HCT116 (cell line): ENCODE data around the gene DEF6. TPM values are rescaled to one million over a fixed set of nuclear protein-coding genes. Genes with fewer than 3 reads are reported as not detected.

Experiments used
- ATAC-seq: fragments of 200-7000 bp; cut with Tn5 transposase; 2 replicates; pipeline ENCODE4 v1.9.1; 2020; ENCODE audit warnings: mild to moderate bottlenecking, moderate library complexity
- BruUV-seq: library from RNA; stranded (reverse); fragments of 400-500 nt; replicated peaks from 2 replicates; lab custom pipeline; 2021; lab: Mats Ljungman, UMichigan
- CTCF ChIA-PET: fragments of 300-600 bp; sonication (Branson Sonifier 250); formaldehyde crosslinking; loops from one replicate; lab custom pipeline; 2021; ENCODE audit warnings: antibody characterized with exemption; lab: Charles Lee
- POLR2A ChIA-PET: fragments of 300-600, 350-600 bp; sonication (Branson Sonifier 250); formaldehyde crosslinking; loops from one replicate; lab custom pipeline; 2021; ENCODE audit warnings: antibody characterized with exemption; lab: Charles Lee
- RAD21 ChIA-PET, 2 experiments: fragments of 300-600 bp; sonication (Branson Sonifier 250); formaldehyde crosslinking; loops; one replicate each; lab custom pipeline; 2023; ENCODE audit warnings: low total read pairs in 2 of 2; ENCODE audit not compliant: uncharacterized antibody in 2 of 2, unreplicated experiment in 2 of 2, low non-redundant PET in 1 of 2; lab: Charles Lee
- DNase-seq: peaks from one replicate; pipeline ENCODE4 v3.0.0-alpha.2; 2010; ENCODE audit warnings: low read depth, low spot score
- H2AFZ ChIP-seq: fragments of 200-600 bp; shearing (Covaris generic), sonication (generic); 2 replicates; pipeline ENCODE4 v1.6.1; 2017; ENCODE audit warnings: low read depth, mixed run types, mixed read lengths, antibody characterized with exemption, low read length; ENCODE audit not compliant: poor library complexity, severe bottlenecking
- H3K27ac ChIP-seq: 2 replicates; pipeline ENCODE4 v1.5.1; 2012; ENCODE audit warnings: low read depth, low read length
- H3K27me3 ChIP-seq: fragments of 200-600 bp; sonication (generic); 2 replicates; pipeline ENCODE4 v1.6.1; 2016; ENCODE audit warnings: mixed run types, low read length, mixed read lengths; ENCODE audit not compliant: insufficient read depth
- H3K36me3 ChIP-seq, 2 experiments: fragments of 200-500 bp in 1 of 2; fragments of 200-600 bp in 1 of 2; sonication (Bioruptor generic) in 1 of 2; sonication (generic) in 1 of 2; 2 replicates each; pipeline versions ENCODE4 v1.5.1 to v1.6.1; 2014 to 2016; ENCODE audit warnings: low read length in 2 of 2, inconsistent platforms in 1 of 2, mixed read lengths in 1 of 2, mixed run types in 1 of 2; ENCODE audit not compliant: insufficient read depth in 2 of 2, control insufficient read depth in 1 of 2
- H3K4me1 ChIP-seq, 2 experiments: fragments of 200-600 bp in 1 of 2; sonication (generic) in 1 of 2; 2 replicates each; pipeline versions ENCODE4 v1.5.1 to v1.6.1; 2012 to 2017; ENCODE audit warnings: low read length in 2 of 2, inconsistent platforms in 1 of 2, mild to moderate bottlenecking in 1 of 2, mixed read lengths in 1 of 2, mixed run types in 1 of 2, moderate library complexity in 1 of 2; ENCODE audit not compliant: insufficient read depth in 2 of 2, control insufficient read depth in 1 of 2
- H3K4me2 ChIP-seq: fragments of 200-600 bp; sonication (generic); 2 replicates; pipeline ENCODE4 v1.6.1; 2017; ENCODE audit warnings: mixed run types, low read length, mixed read lengths
- H3K4me3 ChIP-seq, 2 experiments: fragments of 200-600 bp in 1 of 2; sonication (generic) in 1 of 2; replicated peaks in 1 of 2; 2 replicates each; pipeline ENCODE4 v1.5.1; 2011 to 2016; ENCODE audit warnings: low read length in 2 of 2, control low read depth in 1 of 2, low read depth in 1 of 2, mild to moderate bottlenecking in 1 of 2, mixed read lengths in 1 of 2, mixed run types in 1 of 2
- H3K79me2 ChIP-seq: fragments of 200-600 bp; sonication (generic); 2 replicates; pipeline ENCODE4 v1.6.1; 2017; ENCODE audit warnings: mild to moderate bottlenecking, mixed run types, low read length, moderate library complexity, mixed read lengths; ENCODE audit not compliant: insufficient read depth
- H3K9ac ChIP-seq: fragments of 200-600 bp; sonication (generic); 2 replicates; pipeline ENCODE4 v1.6.1; 2016; ENCODE audit warnings: low read length, mixed read lengths
- H3K9me2 ChIP-seq: fragments of 200-600 bp; sonication (generic), shearing (Covaris generic); 2 replicates; pipeline ENCODE4 v1.6.1; 2017; ENCODE audit warnings: mixed run types, mild to moderate bottlenecking, moderate library complexity; ENCODE audit not compliant: insufficient read depth
- H3K9me3 ChIP-seq, 2 experiments: fragments of 200-500 bp in 1 of 2; fragments of 200-600 bp in 1 of 2; sonication (Bioruptor generic) in 1 of 2; sonication (generic) in 1 of 2; 2 replicates each; pipeline ENCODE4 v1.6.1; 2014 to 2017; ENCODE audit warnings: low read length in 2 of 2, mixed read lengths in 2 of 2, inconsistent platforms in 1 of 2, low read depth in 1 of 2, mild to moderate bottlenecking in 1 of 2, mixed run types in 1 of 2, moderate library complexity in 1 of 2; ENCODE audit not compliant: control insufficient read depth in 1 of 2, insufficient read depth in 1 of 2
- H4K20me1 ChIP-seq: fragments of 200-600 bp; sonication (generic), shearing (Covaris generic); 2 replicates; pipeline ENCODE4 v1.6.1; 2017; ENCODE audit warnings: mixed run types, mild to moderate bottlenecking, moderate library complexity; ENCODE audit not compliant: insufficient read depth
- ATF3 ChIP-seq: IDR thresholded peaks from 2 replicates; pipeline ENCODE4 v1.6.1; 2012
- CTCF ChIP-seq, 3 experiments: fragments of 200-600 bp in 1 of 3; sonication (generic) in 1 of 3; IDR thresholded peaks in 2 of 3; conservative IDR thresholded peaks in 1 of 3; 2 replicates each; pipeline ENCODE4 v1.5.1; 2012 to 2017; ENCODE audit warnings: low read depth in 2 of 3, low read length in 2 of 3, antibody characterized with exemption in 1 of 3, borderline replicate concordance in 1 of 3, control low read depth in 1 of 3, mild to moderate bottlenecking in 1 of 3, mixed read lengths in 1 of 3, mixed run types in 1 of 3, moderate library complexity in 1 of 3; ENCODE audit not compliant: insufficient read depth in 1 of 3
- EZH2 ChIP-seq: fragments of 200-600 bp; sonication (generic); IDR thresholded peaks from 2 replicates; pipeline ENCODE4 v1.6.1; 2017; ENCODE audit warnings: antibody characterized with exemption, mixed run types
- JUND ChIP-seq: IDR thresholded peaks from 2 replicates; pipeline ENCODE4 v1.6.1; 2012
- POLR2A ChIP-seq: IDR thresholded peaks from 2 replicates; pipeline ENCODE4 v1.7.0; 2011; ENCODE audit warnings: borderline replicate concordance; ENCODE audit not compliant: insufficient read depth, insufficient read length; ENCODE audit errors: extremely low read depth
- SIN3A ChIP-seq: IDR thresholded peaks from 2 replicates; pipeline ENCODE4 v1.6.1; 2012; ENCODE audit warnings: low read depth
- SP1 ChIP-seq: IDR thresholded peaks from 2 replicates; pipeline ENCODE4 v1.6.1; 2012; ENCODE audit warnings: low read depth
- SRF ChIP-seq: IDR thresholded peaks from 2 replicates; pipeline ENCODE4 v1.6.1; 2012; ENCODE audit warnings: low read depth
- TCF7L2 ChIP-seq: IDR thresholded peaks from 2 replicates; pipeline ENCODE4 v1.7.0; 2011; ENCODE audit warnings: borderline replicate concordance, inconsistent platforms; ENCODE audit not compliant: insufficient read depth, insufficient read length; ENCODE audit errors: extremely low read depth
- ZFX ChIP-seq: fragments of 450-650 bp; IDR thresholded peaks from 2 replicates; pipeline ENCODE4 v1.6.1; 2017
- intact Hi-C: fragments of 100-400 bp; cut with micrococcal nuclease; formaldehyde crosslinking; loops from 2 replicates; pipeline ENCODE4 v1.10.0; 2022
- total RNA-seq: library from RNA; stranded (reverse); gene quantifications from one replicate; pipeline ENCODE4 v1.2.1, GENCODE V29; 2021; ENCODE audit not compliant: unreplicated experiment
- TF ChIP-seq, protein P1 (sequence below): IDR thresholded peaks from 2 replicates; pipeline ENCODE4 v1.6.1; 2012

DEF6 gene
- total RNA-seq, 1 experiment from 2014 or later, result 40.4 TPM

DNA sequence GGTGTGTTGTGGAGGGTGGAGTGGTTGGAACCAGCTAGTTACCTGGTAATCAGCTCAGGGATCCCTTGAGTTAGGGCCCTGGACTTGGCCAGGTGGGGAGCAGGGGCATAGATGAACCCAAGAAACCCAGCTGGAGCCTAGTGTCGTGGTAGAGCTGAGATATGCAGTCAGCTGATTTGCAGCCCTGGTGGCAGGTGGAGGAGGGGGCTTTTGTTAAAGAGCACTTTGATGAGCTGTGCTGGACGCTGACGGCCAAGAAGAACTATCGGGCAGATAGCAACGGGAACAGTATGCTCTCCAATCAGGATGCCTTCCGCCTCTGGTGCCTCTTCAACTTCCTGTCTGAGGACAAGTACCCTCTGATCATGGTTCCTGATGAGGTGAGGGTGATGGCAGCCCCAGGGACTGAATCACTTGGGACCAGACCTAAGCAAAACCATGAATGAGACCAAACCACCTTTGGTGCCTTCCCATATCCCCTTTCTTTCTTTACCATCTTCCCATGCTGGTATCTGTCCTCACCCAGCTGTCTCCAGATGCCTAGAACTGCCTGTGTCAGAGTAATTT lies 12.7 kb downstream of the DEF6 start:
- no peak overlapping the region for H3K4me3 ChIP-seq
- H2AFZ ChIP-seq, result no peak overlapping the region
- no peak overlapping the region for H3K9ac ChIP-seq
- no peaks in the 10 kb centered on the region for H3K9me2 ChIP-seq
- DNase-seq, result no peak
- no peak for TF ChIP-seq TCF7L2
- no peak for TF ChIP-seq SP1
- TF ChIP-seq JUND, result no peak
- TF ChIP-seq, all 23 proteins: peak for 0
- ChIA-PET CTCF (no interaction called here), POLR2A (no interaction called here), RAD21 (no interaction called here)
- H3K79me2 ChIP-seq, result no peaks in the 10 kb centered on the region
- no peaks in the 10 kb centered on the region for H3K4me1 ChIP-seq
- intact Hi-C loops, result no loop called here
- H3K9me3 ChIP-seq, result no peaks in the 10 kb centered on the region
- BruUV-seq, result no TSS peak
- H3K36me3 ChIP-seq, result no peaks in the 10 kb centered on the region
- no peak overlapping the region for H3K27ac ChIP-seq
- no peak for ATAC-seq
- H4K20me1 ChIP-seq, result no peaks in the 10 kb centered on the region
- H3K27me3 ChIP-seq, result no peaks in the 10 kb centered on the region
- no peak overlapping the region for H3K4me2 ChIP-seq

DNA sequence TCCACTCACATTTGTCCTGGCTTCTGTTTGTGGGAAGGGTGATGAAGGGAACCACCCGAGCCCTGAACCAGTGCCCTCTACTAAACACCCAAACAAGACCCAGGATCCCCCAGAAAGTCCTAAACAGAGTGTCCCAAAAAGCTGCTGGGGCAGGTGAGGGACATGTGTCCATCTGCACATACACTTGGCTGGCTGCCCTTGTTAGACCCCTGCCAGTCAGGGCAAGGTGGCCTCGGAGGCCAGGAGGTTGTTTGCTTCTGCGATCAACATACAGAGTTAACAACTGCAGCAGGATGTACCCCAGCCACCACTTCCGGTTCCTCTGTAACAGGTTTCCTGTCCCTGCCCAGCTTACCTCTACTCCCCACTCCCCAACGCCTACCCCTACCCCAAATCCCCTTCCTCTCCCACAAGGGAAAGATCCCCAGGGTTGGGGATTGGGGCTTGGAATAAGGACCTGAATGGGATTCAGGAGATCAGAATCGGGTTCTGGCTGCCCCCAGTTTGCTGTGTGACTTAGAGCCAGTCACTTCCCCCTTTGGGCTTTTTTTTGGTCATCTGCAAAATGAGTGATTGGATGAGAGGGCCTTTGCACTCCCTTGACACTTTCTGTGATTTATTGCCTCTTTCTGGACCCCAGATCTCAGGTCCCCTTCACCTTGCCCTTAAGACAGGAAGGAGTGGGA lies 13.9 kb downstream of the DEF6 start:
- POLR2A ChIA-PET, result no interaction called here
- Histone ChIP-seq H3K36me3 (no peaks in the 10 kb centered on the region), H3K27ac (no peak overlapping the region), H3K79me2 (no peaks in the 10 kb centered on the region), H3K27me3 (no peaks in the 10 kb centered on the region), H3K9me2 (no peaks in the 10 kb centered on the region), H4K20me1 (no peaks in the 10 kb centered on the region), H3K4me3 (no peak overlapping the region), H3K9ac (no peak overlapping the region), H3K4me1 (no peaks in the 10 kb centered on the region), H3K9me3 (no peaks in the 10 kb centered on the region), H3K4me2 (no peak overlapping the region), H2AFZ (no peak overlapping the region)
- DNase-seq, result no peak
- intact Hi-C loops, result no loop called here
- CTCF ChIA-PET, result interaction anchor here (1.0 kb wide), 1 partner anchor 138 kb away, joined by 4 read pairs; no protein-coding TSS in a partner anchor
- TF ChIP-seq CTCF (IDR thresholded peaks at IDR 0.05 in 2 of 3, conservative IDR thresholded peaks at IDR 0.05 in 1 of 3; ENCODE audit: borderline replicate concordance in 1 of 3, insufficient read depth in 1 of 3, low read depth in 2 of 3, low read length in 2 of 3) (no peak), TCF7L2 (no peak), POLR2A (no peak), EZH2 (no peak), ATF3 (no peak), SP1 (no peak), JUND (no peak), ZFX (no peak), SIN3A (no peak), SRF (no peak)
- TF ChIP-seq, protein P1, sequence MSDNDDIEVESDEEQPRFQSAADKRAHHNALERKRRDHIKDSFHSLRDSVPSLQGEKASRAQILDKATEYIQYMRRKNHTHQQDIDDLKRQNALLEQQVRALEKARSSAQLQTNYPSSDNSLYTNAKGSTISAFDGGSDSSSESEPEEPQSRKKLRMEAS, result no peak
- BruUV-seq, result no TSS peak
- ATAC-seq, result no peak
- RAD21 ChIA-PET, result no interaction called here
